ENCODE measurements around the gene NDUFB6.
"Not testable (repeated sequence)": the region's sequence is repeated elsewhere in the genome, so short reads cannot be mapped to it uniquely, and the experiment has no call there.

The NDUFB6 gene

DNA sequence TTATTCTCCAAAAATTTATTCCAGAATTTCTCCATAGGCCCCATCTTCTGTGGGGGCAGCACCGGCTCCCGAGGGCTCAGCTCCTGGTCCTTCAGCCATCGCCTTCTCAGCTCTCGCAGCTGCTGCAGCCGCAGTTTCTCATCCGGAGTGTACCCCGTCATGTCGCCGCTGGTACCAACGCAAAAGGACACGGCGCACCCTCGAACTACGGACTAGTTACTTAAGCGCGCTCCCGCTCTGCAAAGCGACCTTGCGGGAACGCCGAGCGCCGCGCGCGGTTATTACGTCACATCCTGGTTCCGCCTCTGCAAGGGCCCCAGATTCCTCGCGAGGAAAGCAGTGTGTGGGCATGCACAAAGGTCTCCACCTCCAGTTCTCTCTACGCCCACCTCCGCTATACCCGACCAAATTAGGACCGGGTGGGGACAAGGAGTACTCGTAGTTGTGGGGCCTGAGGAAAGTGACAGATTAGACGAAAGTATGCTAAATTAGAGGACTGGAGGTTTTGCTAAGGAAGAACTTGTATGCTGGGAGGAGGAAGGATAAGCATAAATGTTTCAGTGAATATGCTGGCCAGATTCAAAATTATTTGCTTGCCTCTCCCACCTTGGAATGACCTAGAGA lies at the start of gene NDUFB6:
TSS of gene NDUFB6 (minus strand) at position 260 of the 624 bp plus-strand sequence. CDS start at position 161, 99 bp downstream.
- DNase-seq (ENCODE audit: low read depth) = peak; percentile 72

DNA sequence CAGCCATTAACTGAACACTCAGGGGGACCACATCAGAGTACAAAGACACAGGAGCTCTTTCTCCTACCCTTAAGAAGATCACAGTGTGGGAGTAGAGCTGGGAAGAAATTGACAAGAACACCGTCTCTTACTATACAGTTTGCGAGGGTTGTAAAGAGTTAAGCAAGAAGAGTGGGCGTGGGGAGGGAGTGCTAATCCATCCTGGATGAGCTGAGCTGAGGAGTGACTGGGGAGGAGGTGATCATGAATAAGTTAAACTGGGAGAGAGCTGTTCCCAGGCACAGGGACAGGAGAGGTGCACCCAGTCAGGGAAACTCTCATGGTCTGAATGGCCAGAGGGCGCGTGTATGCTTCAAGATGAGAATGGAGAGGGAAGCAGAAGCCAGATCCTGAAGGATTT lies 45.3 kb upstream of the NDUFB6 start:
- DNase-seq (ENCODE audit: low read depth) = no peak

DNA sequence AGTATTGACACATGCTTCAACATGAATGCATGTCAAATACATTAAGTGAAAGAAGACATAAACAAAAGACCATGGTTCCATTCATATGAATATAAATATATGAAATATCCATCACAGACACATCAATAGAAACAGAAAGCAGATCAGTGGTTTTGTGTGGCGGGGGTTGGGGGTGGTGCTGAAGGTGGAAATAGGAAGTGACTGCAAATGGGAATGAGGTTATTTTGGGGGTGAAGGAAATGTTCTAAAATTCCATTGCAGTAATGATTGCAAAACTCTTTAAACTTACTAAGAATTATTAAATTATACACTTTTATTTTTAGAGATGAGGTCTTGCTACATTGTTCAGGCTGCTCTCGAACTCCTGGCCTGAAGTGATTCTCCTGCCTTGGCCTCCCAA lies 33.9 kb upstream of the NDUFB6 start:
- no peak for DNase-seq (ENCODE audit: low read depth)

DNA sequence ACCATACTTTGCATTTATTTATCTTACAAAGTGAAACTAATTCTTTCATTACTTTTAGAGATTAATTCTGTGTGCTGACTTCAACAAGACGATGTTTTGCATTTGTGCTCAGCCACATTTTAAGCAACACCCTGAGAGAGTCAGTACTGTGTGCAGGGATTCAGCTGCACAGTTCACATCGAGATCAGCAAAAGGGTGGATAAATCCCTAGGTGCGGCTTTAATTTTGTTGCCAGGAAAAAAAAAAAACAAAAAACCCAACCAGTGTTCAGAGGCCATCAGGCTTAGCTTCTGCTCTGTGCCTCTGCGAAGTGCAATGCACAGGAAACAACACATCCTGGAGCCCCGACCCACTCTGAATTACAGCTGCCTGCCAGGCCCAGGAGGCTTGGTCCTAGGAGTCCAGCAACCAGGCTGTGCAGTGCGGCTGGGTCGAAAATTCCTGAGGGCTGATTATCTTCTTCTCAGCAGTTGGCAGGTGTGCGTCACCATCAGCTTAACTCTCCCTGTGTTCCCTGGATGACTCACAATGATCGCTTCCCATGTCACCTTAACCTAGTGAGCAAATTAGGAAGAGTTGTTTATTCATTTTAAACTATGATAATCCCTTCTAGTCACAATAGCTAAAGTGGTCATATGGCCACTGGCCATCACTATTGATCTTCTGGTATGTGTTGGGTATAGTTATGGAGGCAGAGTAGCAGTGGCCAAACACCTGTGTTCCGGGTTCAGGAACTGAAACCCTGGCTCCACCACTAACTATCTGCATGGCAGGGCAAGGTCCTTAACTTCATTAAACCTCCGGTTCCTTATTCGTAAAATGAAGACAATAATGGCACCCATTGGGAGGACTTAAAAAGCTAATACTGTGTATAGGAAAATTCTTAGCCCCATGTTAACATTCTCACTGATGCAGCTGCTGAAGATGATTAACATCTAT lies 31.2 kb upstream of the NDUFB6 start:
- no peak for DNase-seq (ENCODE audit: low read depth)

DNA sequence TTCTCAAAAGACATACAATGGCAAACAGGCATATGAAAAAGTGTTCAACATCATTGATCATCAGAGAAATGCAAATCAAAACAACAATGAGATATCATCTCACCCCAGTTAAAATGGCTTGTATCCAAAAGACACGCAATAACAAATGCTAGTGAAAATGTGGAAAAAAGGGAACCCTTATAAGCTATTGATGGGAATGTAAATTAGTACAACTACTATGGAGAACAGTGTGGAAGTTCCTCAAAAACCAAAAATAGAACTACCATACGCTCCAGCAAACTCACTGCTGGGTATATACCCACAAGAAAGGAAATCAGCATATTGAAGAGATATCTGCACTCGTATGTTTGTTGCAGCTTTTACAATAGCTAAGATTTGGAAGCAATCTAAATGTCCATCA lies 26.1 kb upstream of the NDUFB6 start:
- not testable (repeated sequence) for DNase-seq (ENCODE audit: low read depth)

DNA sequence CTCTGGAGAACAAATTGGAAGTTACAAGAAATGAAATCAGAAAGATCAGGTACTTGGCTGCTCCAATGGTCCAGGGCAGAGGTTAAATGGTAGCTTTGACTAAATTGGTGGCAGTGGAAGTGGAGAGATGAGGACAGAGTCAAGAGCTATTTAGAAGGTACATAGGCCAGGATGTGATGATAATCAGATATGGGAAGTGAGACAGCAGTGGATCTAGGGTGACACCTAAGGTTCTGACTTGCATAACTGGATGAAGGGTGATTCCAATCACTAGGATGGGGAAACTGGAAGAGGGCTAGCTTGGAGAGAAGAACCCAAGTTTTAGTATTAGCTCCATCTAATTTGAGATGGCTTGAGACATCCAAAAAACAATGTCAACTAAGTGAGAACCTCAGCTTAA lies 24.0 kb upstream of the NDUFB6 start:
- DNase-seq (ENCODE audit: low read depth) = no peak

DNA sequence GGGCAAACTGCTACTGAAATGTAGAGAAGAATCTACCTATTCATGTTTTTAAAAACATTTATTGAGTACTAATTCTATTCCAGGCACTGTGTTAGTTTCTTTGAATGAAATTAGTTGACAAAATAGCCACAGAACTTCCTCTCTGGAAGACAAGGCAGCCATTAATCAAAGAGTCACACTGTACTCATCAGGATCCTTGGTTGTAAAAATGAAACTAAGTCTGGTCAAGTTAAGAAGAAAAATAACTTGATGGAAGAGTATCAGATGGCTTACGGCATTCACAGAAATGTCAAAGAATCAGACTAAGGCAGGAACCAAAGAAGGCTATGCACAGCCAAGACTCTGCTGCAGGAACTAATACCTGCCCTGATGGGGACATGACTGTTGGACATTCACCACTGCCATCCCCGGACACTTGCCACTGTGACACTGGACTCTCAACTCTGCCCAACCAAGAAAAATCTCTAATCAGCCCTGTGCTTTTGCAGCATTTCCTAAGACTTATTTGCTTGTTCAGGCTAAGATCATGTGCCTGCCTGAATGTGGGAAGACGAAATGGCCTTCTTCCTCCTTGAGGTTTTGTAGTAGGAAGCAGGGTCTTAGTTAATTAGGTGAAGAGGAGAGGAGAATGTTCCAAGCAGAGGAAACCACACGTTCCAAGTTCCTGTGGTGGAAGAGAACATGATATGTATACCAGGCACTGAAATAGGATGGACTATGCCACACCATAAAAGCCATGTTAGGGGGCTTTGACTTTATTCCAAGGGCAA lies 23.3 kb upstream of the NDUFB6 start:
- DNase-seq (ENCODE audit: low read depth) = no peak

DNA sequence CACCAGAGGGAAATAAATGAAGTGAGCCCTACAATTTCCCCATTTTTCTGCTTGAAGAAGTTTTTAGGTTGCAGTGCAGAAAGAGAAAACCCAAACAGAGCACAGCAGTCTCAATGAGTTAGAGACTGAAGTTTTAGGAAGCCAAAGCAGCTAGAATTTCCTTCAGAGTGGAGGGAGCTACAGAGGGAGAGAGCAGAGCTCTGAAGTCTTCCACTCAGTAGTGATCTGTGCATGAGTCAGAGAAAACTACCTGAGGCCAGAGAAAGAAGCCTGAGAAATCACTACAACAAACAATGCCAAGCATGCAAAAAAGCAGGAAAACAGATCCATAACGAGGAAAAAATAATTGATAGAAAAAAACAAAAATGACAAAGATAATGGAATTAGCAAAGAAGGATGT lies 17.9 kb upstream of the NDUFB6 start:
- DNase-seq (ENCODE audit: low read depth) = no peak

DNA sequence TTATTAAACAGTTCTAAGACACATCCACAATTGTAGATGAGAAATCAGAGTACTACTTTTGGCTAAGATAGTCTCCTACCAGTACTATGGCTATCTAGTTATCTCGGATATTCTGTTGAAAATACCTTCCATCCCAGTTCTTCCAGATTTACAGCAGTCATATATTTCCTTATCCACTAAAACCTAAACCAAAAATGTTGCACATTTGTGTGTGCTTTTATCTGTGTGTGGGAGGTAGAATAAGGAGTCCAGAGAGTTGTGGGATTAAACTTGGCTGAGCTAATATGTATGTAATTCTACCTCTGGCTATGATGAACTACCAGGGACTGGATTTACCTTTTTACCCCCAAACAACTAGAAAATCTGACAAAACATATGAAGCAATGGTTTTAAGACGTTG lies 17.5 kb upstream of the NDUFB6 start:
- no peak for DNase-seq (ENCODE audit: low read depth)

DNA sequence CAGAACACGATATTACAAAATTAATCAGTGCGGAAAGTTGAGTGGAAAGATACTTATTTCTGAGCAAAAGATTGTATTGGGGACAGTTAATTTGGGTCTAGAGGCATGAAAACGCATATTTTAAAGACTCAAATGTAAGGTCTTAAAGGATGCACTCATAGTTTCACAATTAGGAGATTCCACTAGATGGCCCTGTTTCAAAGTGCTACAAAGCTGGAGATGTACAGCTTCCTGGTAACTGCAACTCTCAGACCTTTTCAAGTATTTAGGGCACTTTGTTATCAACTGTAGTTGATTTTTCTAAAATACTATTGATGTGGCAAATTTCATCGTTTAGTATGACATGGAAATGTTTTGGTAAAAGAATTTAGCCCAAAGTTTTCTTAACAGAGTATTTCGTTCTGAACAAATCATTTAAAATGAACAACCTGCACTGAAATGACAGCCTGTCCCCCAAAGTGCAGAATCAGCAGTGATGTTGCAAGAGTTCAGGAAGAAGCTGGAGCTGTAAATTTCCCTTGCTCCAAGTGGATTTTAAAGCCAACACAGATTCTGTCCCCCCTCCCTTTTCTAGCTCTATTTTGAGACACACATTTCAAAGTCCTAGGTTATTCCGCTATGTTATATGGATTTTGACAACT lies 16.2 kb upstream of the NDUFB6 start:
- no peak for DNase-seq (ENCODE audit: low read depth)

DNA sequence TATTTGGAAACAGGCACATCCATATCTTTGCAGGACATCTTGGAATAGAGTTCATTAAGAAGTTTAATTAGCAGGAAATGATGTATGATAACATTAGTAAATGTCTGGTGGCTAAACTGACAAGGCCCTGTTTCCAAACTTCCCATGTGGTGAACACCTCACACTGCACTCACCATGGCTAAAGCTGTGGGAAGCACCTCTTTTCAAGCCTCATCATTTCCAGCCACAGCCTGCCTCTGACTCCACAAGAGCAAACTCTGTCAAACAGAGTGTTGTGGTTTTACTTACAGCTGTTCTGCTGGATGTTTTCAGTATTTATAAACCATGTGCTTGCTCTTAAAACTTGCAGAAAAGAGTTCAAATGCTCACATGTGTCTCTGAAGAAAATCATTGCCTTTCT lies 14.9 kb upstream of the NDUFB6 start:
- DNase-seq (ENCODE audit: low read depth) = no peak

DNA sequence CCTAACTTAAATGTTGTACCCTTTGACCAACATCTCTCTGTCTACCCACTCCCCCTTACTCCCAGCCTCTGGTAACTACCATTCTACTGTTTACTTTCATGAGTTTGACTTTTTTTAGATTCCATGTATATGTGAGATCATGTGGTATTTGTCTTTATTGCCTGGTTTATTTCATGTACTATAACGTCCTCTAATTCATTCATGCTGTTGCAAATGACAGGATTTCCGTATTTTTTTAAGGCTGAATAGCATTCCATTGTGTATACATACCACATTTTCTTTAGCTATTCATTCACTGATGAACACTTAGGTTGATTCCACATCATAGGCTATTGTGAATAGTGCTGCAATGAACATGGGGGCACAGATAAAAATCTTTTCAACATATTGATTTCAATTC lies 11.8 kb upstream of the NDUFB6 start:
- no peak for DNase-seq (ENCODE audit: low read depth)

DNA sequence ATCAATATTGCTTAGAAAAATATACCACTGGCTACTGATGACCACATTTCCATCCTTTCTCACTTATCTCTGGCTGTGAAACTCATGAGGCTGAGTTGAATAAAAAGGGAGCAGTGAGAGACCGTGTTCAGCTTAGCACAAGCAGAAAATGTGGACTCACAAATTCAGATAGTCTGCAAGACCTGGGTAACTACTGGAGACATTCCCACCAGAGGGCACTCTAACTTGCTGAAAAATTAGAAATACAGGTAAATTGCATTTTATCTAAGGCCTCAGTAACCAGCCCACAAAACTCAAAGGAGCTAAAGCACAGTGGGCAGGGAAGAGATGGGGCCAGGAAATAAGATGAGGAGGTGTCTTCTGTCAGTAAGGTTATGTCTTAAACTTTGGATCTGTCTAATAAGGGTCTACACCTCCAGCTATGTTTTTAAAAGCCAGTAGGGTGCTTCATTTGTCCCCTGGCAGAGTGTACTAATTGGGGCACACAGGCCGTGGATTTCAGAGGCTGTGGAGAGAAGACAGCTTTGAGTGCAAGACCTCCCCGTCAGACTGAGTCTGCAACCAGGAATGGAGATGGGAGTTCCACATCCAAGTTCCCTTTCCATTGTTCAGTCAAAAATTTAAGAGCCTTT lies 8.7 kb upstream of the NDUFB6 start:
- DNase-seq (ENCODE audit: low read depth) = no peak

DNA sequence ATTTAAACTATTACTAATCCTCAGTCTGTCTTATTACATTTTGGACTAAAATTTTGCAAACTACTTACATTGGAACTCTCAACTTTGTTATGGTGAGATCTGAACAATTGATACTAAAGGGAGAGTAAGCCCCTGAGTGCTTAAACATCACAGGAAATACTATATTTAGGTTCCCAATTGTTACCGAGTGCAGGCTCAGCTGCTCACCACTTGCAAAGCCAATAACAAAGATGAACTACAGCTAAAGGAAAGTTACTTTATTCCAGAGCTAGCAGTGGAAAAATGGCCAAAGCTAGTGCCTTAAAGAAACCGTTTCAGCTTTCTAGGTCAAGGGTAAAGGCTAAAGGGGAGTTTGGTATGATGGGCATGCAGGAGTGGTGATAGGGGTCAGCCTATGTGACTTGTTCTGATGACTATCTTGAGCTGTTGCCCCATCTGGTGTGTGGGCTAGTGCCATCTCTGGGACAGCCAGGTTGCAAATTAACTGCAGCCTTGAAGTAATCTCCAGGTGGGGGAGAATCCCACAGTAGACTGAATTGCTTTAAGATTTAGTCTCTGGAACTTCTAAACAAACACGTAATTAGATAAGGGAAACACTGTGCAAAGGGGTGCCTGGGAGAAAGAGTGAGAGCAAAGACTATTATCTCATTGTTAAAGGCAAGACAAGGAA lies 7.8 kb upstream of the NDUFB6 start:
- DNase-seq (ENCODE audit: low read depth) = no peak

DNA sequence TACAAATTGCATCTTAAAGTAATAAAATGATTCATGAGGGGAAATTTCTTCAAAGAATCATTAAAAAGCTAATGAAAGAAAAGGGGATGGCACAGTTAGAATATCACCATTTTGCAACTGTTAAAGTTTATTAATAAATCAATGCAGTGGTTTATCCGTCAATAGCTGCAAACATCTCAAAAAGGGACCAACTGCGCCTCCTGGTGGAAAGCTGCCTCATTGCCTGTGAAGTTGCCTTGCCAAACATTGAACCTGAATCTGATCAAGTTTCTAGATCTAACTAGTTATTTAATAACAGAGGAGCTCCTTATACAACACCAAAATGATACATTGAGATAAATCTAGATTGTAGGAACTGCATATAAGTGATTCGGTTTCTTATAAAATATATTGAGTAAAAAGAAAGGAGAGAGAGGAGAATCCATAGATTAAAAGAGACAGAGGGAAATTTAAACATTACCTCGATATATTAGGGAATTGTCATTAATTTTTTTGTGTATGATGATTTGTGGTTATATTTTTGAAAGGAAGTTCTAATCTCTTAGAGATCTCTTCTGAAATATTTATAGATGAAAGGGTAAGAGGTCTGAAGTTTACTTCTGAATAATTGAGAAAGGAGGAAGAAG lies 6.9 kb upstream of the NDUFB6 start:
- no peak for DNase-seq (ENCODE audit: low read depth)

DNA sequence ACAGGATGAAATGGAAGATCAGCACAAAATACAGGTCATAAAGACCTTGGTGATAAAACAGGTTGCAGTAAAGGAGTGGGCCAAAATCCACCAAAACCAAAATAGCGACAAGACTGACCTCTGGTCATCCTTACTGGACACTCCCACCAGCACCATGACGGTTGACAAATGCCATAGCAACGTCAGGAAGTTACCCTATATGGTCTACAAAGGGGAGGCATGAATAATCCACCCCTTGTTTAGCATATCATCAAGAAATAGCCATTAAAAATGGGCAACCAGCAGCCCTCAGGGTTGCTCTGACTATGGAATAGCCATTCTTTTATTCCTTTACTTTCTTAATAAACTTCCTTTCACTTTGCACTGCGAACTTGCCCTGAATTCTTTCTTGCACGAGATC lies 6.0 kb upstream of the NDUFB6 start:
- DNase-seq (ENCODE audit: low read depth) = no peak

DNA sequence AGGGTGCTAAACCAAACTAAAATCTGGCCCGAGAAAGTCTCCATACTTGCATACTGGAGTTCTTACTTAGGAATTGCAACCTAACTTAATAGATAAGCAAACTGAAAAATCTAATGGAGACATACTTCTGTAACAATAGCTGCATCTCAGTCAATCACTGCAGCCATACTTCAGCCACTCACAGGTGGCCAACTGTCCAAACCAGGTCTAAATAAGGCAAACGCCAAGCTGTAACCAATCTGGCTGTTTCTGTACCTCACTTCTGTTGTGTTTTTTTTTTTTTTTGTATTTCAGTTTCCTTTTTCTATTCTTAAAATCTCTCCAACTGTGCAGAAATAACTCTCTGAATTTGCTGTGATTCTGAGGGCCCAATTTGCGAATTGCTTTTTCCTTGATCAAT lies 4.4 kb upstream of the NDUFB6 start:
- no peak for DNase-seq (ENCODE audit: low read depth)

DNA sequence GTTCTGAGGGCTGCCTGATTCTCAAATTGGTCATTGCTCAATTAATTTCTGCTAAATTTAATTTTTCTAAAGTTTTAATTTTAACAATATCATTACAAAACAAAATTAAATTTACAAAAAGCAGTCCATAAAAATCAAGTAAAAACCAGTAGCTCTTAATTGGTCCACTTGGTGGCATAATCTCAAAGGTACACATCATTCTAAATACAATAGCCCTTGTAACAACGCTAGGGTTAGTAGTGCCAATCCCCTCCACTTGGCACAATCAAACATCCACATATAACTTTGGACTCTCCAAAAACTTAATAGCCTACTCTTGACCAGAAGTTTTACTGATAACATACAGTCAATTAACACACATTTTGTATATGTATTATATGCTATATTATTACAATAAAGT lies 1.9 kb upstream of the NDUFB6 start:
- DNase-seq (ENCODE audit: low read depth) = no peak

DNA sequence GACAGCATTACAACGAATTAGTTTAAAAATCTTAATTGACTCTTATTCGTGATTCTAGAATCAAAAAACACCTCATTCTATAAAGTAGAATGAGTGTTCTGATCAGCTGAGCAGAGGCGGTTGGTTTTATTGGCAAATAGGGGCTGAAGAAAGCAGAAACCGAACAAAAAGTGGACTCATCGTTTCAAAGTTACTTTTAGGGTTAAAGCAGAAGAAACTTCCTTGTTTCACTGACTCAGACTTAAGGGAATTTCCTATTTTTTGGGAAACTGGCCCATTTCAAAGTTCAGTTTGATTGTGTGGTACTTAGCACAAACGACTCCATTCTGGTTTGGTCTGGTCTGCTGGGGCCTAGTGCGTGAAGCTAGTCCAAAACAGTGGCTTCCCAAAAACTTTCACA lies 862 bp upstream of the NDUFB6 start:
- DNase-seq (ENCODE audit: low read depth) = no peak

DNA sequence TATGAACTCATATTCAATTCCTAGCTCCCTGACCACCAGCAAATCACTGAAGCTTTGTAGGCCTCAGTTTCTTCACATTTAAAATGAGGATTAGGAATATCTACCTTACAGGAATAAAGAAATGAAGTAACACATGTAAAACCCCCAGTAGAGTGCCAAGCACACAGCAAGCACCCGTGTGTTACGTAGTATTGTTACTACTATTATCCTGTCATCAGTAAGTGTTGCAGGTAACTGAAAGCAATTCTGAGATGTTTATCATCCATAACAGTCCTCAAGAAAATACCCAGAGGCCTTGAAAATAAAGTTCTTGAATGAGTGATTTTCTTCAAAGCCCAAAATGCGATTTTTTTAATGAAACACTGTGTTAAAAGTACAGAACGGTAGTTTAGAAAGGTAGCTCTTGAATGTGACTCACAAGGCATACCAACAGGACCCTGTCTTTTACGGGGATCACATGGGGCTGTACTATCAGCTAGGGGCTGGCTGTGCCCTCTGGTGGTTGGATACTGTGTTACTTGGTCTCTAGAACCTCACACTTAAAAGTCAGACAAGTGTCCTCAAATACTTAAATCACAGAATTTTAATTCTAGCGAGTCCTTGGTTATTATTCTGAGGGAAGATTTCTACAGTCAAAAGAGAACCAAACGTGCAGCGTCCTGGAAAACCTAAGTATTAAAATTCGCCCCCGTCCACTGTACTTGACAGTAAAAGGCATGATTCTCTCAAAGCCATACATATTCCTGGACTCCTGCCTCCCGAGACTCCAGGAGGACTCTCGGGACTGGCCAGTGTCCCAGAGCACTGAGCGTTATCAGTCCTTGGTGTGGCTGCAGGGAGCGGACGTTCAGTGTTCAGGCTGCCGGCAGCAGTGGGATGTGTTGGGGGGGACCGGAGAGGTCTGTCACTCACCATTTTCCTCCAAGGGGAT lies 725 bp downstream of the NDUFB6 start:
- DNase-seq (ENCODE audit: low read depth) = peak; percentile 40
